HG02798 (cell line): ENCODE results near the gene PLA2G15.

Experiments used
- ATAC-seq: cut with Tn5 transposase; IDR thresholded peaks from one replicate; pipeline ENCODE4 v1.9.1; 2021; ENCODE audit warnings: mild to moderate bottlenecking; ENCODE audit not compliant: unreplicated experiment, poor library complexity

Gene PLA2G15

GRCh38 chr16:68291227-68291626 lies 46.1 kb downstream of the PLA2G15 start:
- ATAC-seq: no peak

DNA sequence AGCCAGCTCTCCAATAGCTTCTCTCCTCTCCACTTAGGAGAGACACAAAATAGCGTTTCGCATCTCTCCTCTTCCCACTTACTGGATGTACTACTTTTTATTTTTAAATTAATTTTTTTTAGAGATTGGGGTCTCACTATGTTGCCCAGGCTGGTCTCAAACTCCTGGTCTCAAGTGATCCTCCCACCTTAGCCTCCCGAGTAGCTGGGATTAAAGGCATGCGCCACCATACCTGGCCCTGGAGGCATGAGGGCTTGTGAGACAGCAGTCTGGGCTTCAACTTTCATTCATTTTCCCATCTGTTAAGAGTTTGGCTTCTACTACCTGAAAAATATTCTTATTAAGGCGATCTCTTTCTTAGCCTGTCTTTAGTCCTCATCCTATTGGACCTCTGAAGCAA lies 47.3 kb downstream of the PLA2G15 start:
- no peak for ATAC-seq

GRCh38 chr16:68296291-68296690 lies 51.1 kb downstream of the PLA2G15 start:
- no peak for ATAC-seq

GRCh38 chr16:68296693-68297092 lies 51.5 kb downstream of the PLA2G15 start:
- no peak for ATAC-seq

DNA sequence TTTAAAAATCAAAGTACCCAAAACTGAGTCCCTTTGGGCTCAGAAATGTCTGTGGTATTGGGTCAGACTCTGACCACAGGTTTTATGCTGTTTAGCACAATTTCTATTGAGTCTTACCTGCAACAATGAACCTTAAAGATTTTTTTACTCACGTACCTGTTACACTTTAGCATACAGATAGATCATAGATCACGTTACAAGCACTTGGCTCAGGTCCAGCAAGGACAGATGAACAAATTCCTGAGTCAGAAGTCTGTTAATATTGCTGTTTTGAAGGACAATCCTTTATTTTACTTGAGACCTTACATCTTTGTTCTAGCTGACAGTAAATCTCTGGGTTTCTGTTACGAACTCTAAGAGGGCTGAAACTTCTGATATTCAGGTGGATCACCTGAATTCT lies 52.7 kb downstream of the PLA2G15 start:
- no peak for ATAC-seq

DNA sequence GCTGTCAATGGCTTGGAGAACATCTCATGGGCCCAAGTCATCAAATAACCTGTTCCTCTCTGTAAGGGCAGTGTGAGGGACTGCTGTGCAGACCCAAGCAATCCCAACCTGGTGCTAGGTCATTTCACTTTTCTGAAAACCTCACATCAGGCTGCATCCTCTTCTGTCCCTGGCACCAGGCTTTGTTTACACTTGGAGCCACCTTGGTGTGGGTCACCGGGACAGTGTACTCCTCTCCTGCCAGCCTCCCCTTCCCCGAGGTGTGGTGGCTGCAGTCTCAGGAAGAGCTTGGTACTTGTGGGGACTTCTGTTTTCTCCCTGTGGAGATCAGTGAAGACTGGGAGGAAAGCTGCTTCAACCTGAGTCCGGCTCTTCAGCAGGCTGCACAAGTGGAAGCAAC lies 53.1 kb downstream of the PLA2G15 start:
- no peak for ATAC-seq

GRCh38 chr16:68298907-68299561 lies 53.9 kb downstream of the PLA2G15 start:
- ATAC-seq: no peak

DNA sequence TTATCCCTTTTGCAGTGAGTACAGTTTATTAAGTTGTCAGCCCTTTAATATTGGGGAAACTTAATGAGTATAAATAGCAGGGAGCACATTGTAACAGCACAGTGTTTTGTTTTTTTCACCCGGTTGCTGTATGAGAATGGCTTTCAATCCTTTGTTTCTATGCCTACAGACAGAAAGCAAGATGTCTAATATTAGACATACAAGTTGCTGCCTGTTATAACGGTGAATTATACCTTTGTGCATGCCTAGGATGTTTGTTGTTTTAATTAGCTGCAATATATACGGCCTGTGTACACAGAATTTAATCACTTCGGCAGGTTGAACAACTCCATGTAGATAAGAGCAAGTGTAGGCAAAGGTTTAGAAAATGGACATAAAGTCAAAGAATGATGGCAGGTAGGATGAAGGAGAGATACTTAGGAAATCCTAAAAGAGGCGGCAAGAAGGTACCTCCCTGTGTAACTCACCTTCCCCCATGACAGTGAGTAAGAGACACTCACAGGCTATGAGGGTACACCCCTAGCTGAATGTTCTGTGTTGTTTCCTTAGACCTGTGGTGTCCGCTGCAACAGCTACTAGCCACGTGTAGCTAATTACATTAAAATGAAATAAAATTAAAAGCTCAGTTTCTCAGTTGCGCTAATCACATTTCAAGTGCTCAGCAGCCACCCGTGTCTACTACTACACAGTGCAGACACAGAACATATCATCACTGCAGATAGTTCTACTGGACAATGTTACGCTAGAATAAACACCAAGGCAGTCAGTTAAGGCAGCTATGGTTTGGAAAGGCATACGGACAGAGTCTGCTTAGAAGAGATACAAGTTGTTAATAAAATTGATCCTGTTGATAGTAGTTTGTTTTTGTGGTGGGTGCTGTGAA lies 54.6 kb downstream of the PLA2G15 start:
- no peak for ATAC-seq

DNA sequence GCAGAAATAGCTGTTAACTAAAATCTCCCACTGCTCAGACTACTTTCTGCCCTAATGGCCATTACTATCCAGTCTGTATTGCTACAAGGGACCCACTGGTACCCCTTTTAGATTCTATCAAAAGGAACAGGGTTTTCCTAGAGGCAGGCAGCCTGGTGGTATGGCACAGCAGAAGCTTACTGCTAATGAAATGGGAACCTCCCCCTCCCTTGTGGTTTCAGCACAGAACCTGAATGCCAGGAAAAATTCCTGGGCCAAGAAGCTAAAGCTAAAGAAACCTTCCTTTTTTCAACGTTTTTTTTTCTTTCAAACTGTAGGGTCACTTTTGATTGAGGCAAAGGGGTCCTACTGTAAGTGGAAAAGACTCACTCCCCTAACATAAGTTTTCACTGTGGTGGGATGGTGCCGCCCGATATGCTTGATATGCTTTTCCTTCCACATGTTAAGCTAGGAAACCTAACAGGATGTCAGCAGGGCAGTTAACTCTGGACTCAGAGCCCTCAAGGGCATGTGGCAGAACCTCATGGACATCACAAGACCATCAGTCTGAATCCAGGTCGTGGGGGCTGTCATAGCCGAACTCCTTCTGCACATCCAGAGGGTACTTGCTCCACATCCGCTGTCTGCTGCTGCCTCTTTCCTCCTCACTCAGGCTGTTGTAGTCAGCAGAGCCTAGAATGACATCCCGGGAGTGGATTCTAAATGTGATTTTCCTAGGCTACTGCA lies 55.7 kb downstream of the PLA2G15 start:
- ATAC-seq: no peak

- no peak for ATAC-seq
These were observed 61.5 kb downstream of the PLA2G15 start for GRCh38 chr16:68306633-68307032.

DNA sequence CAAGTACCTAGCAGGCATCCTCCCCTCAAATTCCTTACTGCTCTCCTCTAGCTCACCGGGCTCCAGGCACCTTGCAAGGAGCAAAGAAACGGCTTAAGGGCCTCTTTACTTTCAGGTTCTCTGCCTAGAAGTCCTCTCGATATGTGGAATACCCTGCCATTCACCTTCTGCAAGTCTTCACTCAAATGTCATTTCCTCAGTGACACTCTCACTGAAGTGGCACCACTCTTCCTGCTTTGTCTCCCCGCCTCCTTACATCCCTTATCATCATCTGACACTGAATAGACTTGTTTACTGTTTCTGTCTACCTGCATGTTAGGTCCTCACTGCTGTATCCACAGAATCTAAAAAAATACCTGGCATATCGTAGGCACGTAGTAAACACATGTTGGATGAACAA lies 64.6 kb downstream of the PLA2G15 start:
- ATAC-seq: no peak

DNA sequence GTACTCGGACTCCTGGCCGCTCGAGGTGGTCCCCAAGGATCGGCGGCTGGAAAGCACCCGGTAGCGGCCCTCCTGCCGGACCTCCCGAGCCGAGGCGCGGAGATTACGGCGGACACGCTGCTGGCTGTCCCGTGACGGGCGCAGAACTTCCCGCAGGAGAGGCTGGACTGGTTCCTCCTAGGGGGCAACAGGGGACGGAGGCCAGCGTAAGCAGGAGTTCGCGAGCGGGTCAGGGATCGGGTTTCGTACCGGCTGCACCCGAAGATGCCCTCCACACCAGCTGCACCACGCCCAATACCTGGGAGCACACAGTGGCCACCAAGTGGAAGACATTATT lies 65.2 kb downstream of the PLA2G15 start:
- no peak for ATAC-seq
